HG02870 (cell line): ENCODE measurements around the gene OR2B2.
"Not testable (repeated sequence)": the region's sequence is repeated elsewhere in the genome, so short reads cannot be mapped to it uniquely, and the experiment has no call there.

ENCODE experiments used
- ATAC-seq: cut with Tn5 transposase; IDR thresholded peaks from one replicate; pipeline ENCODE4 v1.9.1; 2021; ENCODE audit warnings: mild to moderate bottlenecking, moderate library complexity; ENCODE audit not compliant: unreplicated experiment

The OR2B2 gene

DNA sequence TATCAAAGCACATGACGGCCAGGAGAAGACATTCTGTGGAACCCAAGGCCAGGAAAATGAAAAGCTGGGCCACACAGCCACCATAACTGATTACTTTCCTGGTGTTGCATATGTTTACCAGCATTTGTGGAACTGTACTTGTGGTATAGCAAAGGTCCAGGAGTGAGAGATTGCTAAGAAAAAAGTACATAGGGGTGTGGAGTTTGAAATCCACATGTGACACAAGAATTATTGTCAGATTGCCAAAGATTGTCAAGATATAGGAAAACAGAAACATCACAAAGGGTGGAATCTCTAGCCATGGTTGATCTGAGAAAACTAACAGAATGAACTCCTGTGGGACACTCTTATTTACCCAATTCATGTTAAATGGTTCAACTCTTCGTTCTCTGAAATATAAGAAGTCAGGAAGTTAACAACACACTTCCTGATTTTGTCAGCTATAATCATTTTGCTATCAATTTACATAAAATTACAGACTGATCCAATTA is at the start of gene OR2B2:
TSS of gene OR2B2 (minus strand) at position 441 of the 491 bp plus-strand sequence. CDS start at position 364, 77 bp downstream.
- no peak for ATAC-seq

DNA sequence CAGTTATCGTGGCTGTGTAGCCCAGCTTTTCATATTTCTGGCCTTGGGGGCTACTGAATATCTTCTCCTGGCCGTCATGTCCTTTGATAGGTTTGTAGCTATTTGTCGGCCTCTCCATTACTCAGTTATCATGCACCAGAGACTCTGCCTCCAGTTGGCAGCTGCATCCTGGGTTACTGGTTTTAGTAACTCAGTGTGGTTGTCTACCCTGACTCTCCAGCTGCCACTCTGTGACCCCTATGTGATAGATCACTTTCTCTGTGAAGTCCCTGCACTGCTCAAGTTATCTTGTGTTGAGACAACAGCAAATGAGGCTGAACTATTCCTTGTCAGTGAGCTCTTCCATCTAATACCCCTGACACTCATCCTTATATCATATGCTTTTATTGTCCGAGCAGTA is 45.3 kb upstream of the OR2B2 start:
- ATAC-seq, result no peak

DNA sequence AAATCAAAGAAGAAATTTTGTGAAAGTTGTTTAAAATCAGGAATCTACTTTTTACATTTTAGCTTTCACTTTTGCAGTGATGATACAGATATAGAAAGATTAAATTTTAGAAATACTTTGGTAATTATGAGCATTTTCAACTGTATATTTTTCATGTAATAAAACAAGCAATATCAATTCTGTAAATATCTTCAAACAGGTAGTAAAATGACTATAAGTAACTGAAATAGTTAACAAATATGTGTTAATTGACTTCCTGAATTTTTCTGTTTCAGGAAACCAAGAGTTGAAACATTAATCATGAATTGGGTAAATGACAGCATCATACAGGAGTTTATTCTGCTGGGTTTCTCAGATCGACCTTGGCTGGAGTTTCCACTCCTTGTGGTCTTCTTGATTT is 44.7 kb upstream of the OR2B2 start, which contains the start of gene OR2B6:
TSS of gene OR2B6 (plus strand) at position 301 of the 400 bp plus-strand sequence. CDS start at position 301, 0 bp downstream.
- ATAC-seq, result no peak

DNA sequence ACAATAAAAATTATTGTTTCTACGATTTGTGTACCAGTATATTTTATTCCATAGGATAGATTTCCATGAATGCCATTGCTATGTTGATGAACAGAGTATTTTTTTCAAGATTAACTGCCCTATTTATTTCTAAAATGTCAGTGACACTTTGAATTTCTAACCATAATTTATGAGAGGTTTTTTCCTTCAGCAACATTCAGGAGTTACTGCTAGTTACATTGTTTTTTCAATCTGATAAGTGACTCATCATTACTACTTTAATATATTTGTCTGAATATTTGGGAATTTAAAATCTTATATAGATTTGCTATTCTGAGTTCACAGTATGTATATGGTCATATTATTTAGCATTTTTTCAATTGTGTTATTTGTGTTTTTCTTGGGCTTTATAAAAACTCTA is 38.8 kb upstream of the OR2B2 start:
- ATAC-seq, result no peak

DNA sequence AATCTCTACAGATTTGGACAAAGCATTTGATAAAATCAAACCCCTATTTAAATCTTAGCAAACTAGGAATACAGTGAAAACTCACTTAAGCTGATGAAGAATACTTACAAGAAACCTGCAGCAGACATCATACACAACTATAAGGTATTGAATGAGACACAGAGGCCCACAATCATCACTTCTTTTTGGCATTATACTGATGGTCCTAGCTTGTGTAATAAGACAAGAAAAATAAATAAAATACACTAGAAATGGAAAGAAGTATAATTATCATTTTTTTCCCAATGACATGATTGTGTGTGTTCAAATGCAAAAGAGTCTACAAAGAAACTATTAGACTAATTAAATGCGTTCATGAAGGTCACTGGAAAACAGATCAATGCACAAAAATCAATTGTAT is 36.0 kb upstream of the OR2B2 start:
- ATAC-seq, result no peak

DNA sequence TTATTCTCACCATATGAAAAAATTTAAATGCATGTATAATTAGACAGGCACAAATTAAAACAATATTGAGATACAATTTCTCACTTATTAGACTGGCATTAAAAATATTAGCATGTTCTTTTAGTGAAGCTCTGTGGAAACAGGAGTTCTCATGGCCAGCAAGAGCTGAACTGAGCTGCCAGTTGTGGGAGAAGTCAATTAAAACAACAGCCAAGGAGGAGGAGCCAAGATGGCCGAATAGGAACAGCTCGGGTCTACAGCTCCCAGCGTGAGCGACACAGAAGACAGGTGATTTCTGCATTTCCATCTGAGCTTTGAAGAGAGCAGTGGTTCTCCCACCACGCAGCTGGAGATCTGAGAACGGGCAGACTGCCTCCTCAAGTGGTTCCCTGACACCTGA is 30.9 kb upstream of the OR2B2 start:
- not testable (repeated sequence) for ATAC-seq

DNA sequence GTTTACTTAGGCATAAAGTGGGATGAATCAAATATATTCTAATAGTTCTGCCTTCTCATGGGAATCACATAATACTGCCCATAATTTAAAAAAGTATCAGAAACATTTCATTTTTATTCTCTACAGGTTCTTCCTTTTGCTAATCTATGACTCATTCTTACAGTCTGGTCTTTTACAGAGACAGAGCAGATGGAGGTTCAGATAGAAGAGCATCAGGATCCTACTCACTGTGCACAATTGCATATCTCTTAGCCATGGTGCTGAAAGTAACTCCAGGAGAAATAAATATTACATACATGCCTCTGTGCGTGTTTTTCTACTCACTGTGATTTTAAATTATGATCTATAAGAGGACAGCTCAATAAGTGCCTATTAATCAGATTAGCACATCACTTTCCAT is 28.6 kb upstream of the OR2B2 start:
- no peak for ATAC-seq

DNA sequence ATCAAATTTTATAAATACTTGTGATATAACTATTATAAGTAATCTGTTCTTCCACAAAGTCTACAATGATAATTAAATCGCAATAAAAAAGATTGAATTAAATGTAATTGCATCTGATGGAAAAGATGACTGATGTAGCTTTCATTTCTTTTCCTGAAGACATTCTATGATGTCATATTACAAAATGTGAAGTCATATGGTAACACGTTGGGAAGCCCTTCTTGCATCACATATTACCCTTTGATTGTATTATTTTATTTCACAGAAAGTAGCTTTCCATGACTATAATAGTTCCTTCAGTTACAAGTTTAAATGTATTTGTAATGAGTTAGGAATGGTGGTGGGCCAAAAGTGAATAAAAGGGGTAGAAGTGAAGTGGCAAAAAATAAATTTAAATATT is 19.0 kb upstream of the OR2B2 start:
- ATAC-seq, result no peak

DNA sequence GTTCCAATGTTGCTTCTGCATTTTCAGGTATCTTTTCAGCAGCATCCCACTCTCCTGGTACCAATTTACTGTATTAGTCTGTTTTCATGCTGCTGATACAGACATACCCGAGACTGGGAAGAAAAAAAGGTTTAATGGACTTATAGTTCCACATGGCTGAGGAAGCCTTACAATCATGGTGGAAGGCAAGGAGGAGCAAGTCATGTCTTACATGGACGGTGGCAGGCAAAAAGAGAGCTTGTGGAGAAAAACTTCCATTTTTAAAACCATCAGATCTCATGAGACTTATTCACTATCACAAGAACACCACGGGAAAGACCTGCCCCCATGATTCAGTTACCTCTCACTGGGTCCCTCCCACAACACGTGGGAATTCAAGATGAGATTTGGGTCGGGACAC is 17.7 kb upstream of the OR2B2 start:
- not testable (repeated sequence) for ATAC-seq

DNA sequence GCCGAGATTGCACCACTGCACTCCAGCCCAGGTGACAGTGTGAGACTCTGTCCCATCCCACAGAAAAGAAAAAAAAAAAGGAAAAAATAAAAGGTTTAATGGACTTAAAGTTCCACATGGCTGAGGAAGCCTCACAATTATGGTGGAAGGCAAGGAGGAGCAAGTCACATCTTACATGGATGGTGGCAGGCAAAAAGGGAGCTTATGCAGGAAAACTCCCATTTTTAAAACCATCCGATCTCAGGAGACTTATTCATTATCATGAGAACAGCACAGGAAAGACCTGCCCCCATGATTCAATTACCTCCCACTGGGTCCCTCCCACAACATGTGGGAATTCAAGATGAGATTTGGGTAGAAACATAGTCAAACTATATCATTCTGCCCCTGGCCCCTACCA is 15.8 kb upstream of the OR2B2 start:
- ATAC-seq, result not testable (repeated sequence)

DNA sequence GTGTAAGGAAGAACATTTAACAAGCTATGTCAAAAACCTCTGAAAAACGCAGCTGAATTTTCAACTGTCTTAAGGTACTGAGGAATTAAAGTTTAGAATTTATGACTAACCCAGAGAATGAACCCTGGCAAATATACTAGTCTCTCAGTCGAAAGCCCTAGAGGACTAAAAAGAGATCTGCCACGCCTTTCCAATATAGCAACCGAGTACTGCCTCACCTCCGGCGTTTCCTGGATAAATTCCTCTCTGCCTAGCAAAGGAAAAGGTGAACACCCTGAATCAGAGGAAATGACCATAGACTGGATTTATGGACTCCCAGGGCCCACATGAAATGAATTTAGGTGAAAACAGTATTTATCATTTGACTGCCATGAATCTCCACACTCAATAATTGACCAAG is 12.0 kb upstream of the OR2B2 start:
- no peak for ATAC-seq

DNA sequence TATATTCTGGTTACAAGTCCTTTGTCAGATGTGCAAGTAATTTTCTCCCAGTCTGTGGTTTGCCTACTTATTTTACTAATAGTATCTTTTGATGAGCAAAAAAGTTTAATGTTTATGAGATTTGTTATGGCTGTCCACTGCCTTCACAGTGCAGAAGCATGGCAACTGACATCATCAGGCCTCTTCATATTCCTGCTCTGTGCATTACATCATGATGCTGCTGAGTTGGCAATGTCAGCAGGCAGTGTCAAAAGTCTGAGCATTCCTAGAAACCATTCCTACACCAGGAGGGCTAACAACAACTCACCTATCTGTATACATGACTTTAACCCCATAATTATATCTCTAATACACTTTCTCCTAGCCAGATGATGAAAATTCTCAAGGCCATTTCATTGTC is 10.8 kb upstream of the OR2B2 start:
- no peak for ATAC-seq

DNA sequence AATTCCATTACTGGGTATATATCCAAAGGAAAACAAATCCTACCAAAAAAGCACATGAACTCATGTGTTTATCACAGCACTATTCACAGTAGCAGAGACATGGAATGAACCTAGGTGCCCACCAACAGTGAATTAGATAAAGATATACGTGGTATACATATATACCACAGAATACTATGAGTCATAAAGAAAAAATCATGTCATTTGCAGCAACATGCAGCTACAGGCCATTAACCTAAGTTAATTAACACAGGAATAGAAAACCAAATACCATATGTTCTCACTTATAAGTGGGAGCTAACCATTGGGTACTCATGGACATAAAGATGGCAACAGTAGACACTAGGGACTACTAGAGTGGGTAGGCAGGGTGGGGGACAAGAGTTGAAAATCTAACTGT is 4.2 kb downstream of the OR2B2 start:
- no peak for ATAC-seq

DNA sequence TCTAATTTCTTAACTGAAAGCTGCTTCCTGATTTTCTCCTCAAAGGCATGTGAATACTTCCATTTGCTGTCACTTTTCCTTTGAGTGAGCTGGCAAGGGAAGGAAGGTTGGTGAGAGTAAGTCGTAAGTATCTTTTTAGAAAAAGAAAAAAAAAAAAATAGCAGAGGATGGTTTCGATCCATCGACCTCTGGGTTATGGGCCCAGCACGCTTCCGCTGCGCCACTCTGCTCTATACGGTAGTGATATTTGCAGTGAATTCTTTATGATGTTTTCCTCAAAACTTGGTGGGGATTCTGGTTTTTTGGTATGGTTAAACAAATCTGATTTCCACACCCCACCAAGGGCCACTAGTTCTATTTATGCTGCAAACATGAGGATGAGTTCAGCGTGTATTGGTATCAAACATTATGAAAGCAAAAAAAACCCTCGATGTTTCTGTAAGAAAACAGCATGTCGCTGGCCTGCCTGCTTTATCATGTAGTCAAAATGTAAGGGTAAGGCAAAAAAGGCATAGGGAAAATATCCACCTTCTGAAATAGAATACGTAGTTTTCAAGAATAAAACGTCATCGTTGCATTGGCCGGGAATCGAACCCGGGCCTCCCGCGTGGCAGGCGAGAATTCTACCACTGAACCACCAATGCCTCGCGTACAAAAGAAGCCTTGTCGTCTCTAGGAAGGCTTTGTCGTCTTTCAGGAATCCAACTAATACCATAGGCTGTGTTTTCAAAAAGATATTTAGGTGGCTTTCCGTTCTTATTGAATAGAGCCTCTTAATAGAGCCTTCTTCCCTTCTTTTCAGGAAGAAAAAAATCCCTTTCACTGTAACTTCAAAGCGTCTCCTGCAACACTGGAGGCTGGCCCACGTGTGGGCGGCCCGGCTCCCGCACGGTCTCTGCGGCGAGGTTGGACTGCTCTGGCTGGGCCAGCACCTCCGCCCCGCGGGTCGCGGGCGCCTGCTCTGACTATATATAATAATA is 9.6 kb downstream of the OR2B2 start:
- peak; percentile 71 for ATAC-seq

DNA sequence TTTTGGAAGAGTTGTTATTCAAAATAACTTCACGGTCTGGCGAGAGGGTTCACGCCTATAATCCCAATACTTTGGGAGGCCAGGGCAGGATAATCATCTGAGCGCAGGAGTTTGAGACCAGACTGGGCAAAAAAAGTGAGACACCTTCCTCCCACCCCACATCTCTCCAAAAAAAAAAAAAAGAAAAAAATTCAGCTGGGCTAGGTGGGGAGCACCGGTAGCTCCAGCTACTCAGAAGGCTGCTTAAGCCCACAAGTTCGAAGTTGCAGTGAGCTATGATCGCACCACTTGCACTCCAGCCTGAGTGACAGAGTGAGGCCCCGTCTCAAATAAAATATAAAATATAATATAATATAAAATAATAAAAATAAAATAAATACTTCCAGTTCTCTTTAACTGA is 10.4 kb downstream of the OR2B2 start:
- no peak for ATAC-seq

DNA sequence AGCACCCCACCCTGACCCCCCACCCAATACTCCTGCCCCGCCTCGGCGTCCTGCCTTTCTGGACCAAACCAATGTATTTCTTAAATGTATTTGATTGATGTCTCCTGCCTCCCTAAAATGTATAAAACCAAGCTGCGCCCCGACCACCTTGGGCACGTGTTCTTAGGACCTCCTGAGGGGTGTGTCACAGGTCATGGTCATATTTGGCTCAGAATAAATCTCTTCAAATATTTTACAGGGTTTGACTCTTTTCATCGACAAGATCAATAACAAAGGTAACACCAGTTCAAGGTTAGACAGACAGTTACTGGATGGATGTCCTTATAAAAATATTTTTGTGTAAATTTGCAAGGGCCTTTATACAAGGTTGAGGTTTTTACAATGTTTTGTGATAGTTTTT is 12.0 kb downstream of the OR2B2 start:
- not testable (repeated sequence) for ATAC-seq

DNA sequence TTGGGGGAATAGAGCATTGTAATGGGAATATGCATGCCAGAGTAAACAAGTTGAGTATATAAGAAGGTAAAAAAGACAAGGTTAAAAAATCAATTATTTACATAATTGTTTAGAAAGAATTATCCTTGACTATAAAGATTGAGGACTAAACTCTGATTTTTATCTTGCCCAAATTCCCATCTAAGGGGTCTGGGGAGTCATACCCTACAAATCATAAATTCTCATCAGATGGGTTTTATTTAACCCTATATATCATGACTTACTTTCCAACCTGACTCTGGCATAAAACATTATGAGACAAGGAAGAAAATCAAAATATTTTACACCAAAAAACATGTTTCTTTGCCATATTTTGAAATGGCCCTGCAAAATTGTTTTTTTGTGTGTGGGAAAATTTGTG is 12.7 kb downstream of the OR2B2 start:
- no peak for ATAC-seq

DNA sequence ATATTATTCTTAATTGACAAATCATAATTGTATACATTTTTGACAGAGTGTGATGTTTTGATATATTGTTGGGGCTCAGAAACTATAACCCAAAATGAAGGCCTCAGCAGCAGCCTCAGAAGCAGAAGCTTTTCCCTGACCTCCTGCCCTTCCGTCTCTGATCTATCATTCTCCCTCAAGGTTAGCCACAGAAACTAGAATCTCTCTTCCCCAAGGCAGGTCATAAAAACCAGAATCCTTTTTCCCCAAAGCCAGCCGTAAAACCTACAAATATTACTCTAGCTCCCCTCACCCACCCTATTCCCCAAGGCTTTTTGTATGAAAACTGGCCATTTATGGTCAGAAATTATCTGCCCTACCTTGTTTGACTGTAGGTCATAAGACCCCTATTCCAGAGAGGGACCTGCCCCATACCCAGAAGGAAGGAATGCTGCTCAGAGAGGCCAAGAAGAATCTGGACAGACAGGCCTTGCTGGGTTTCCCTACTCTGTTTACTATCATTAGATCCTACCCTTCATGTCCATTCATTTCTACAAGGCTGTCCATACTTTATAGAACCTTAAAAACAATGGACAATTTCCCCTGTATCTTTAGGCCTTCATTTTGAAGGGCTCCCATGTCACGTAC is 14.5 kb downstream of the OR2B2 start:
- no peak for ATAC-seq

DNA sequence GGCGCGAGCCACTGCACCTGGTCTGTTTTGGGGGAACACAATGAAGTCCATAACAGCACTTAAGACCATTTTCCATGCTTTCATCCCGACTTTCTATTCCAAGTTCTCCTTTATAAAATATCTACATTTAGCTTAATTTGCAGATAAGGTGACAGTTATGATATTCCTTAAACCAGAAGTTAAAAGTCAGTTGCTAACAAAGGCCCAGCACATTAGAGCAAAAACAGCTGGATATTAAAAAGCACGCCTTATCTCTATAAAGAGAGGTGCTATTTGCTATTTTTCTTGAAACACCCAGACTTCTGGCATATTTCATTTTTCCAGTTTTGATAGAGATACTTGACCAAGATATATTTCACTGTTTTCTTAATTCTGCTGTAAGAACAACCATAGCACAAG is 15.8 kb downstream of the OR2B2 start:
- ATAC-seq, result no peak

DNA sequence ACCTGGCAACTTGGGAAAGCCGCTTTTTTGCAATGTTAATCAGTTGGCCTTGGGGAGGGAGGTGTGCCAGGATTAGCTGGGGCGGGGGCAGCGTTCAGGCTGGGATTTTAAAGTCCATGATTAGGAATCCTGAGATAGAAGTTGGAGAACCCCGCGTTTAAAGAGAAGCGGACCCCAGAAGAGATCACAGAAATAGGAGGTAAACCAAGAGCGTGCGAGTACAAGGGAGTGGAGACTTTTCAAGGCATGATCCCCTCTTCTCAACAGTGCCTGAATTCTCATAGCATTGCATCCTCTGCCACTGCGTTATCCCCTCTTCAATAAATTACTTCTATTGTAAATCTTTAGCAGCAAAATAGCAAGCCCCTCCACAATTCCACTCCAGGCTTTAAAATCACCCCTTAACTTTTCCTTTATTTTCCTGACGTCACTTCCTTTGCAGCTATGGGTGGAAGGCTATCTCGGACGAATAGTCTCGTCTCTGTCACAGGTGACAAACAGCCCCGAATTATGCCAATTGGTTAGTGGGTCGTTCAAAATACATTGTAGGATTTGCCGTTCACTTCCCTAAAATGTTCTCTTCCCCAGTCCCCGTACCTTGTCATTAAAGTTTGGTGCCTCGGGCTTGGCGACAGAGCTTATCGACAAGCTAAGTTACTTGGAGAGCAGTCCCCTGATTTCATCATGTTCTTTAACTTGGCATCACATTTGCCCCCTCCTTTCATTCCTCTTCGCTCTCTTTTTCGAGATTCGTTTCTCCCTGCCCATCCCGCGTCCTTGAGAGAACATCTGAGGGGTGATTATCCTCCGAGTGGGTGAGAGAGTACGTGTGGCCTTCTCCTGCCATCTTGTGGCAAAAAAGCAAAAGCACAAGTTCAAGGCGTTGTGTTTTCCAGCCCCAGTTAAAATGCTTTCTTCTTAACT is 17.1 kb downstream of the OR2B2 start:
- ATAC-seq, result no peak
